IMR-90 (cell line): ENCODE data around the gene MS4A4E. TPM values are rescaled to one million over a fixed set of nuclear protein-coding genes. Genes with fewer than 3 reads are reported as not detected.

Source experiments
- ATAC-seq: fragments of 200-7000 bp; cut with Tn5 transposase; 2 replicates; pipeline ENCODE4 v1.9.1; 2020; ENCODE audit warnings: low read depth, mild to moderate bottlenecking, moderate library complexity
- BruUV-seq: library from RNA; stranded (reverse); fragments of 400-500 nt; replicated peaks from 2 replicates; lab custom pipeline; 2021; lab: Mats Ljungman, UMichigan
- CTCF ChIA-PET: fragments of 300-600 bp; formaldehyde crosslinking; extraction: SDS; loops from one replicate; lab custom pipeline; 2021; ENCODE audit warnings: antibody characterized with exemption; lab: Yijun Ruan, JAX
- POLR2A ChIA-PET: fragments of 300-600 bp; sonication (Branson Sonifier 250); formaldehyde crosslinking; loops from one replicate; lab custom pipeline; 2022; ENCODE audit warnings: antibody characterized with exemption; ENCODE audit not compliant: unreplicated experiment; lab: Charles Lee
- DNase-seq: peaks from one replicate; pipeline ENCODE4 v3.0.0; 2013
- H2AFZ ChIP-seq: replicated peaks from 2 replicates; pipeline ENCODE3; 2013; ENCODE audit warnings: low read length, mild to moderate bottlenecking; ENCODE audit not compliant: poor library complexity
- H2AK5ac ChIP-seq: 2 replicates; pipeline ENCODE4 v1.6.1; 2013; ENCODE audit warnings: low read depth, low read length, inconsistent platforms
- H2AK9ac ChIP-seq: replicated peaks from 2 replicates; pipeline ENCODE3; 2013; ENCODE audit warnings: mild to moderate bottlenecking, low read depth, low read length, moderate library complexity; ENCODE audit not compliant: poor library complexity
- H2BK120ac ChIP-seq: 2 replicates; pipeline ENCODE4 v1.6.1; 2013; ENCODE audit warnings: low read depth, low read length, inconsistent platforms
- H2BK15ac ChIP-seq: 3 replicates; pipeline ENCODE4 v1.6.1; 2013; ENCODE audit warnings: low read depth, low read length, inconsistent platforms
- H2BK20ac ChIP-seq: 2 replicates; pipeline ENCODE4 v1.6.1; 2013; ENCODE audit warnings: low read depth, mild to moderate bottlenecking, inconsistent platforms, low read length, moderate library complexity
- H2BK5ac ChIP-seq: 2 replicates; pipeline ENCODE4 v1.6.1; 2013; ENCODE audit warnings: mild to moderate bottlenecking, low read depth, low read length, inconsistent platforms; ENCODE audit not compliant: poor library complexity, severe bottlenecking
- H3K14ac ChIP-seq: replicated peaks from 2 replicates; pipeline ENCODE4 v1.6.1; 2013; ENCODE audit warnings: low read depth, low read length, inconsistent platforms
- H3K18ac ChIP-seq: 2 replicates; pipeline ENCODE4 v1.6.1; 2013; ENCODE audit warnings: low read depth, low read length, control low read depth
- H3K23ac ChIP-seq: 2 replicates; pipeline ENCODE4 v1.6.1; 2013; ENCODE audit warnings: low read depth, low read length, inconsistent platforms
- H3K27ac ChIP-seq: 2 replicates; pipeline ENCODE4 v1.5.1; 2013; ENCODE audit warnings: mild to moderate bottlenecking, control low read depth, low read length; ENCODE audit not compliant: insufficient read depth
- H3K27me3 ChIP-seq: 2 replicates; pipeline ENCODE4 v1.6.1; 2013; ENCODE audit warnings: low read length; ENCODE audit not compliant: control insufficient read depth, insufficient read depth
- H3K36me3 ChIP-seq: 2 replicates; pipeline ENCODE4 v1.6.1; 2013; ENCODE audit warnings: low read length, mixed read lengths; ENCODE audit not compliant: control insufficient read depth, insufficient read depth
- H3K4ac ChIP-seq: 2 replicates; pipeline ENCODE4 v1.6.1; 2013; ENCODE audit warnings: low read depth, low read length, inconsistent platforms
- H3K4me1 ChIP-seq: 2 replicates; pipeline ENCODE4 v1.6.1; 2013; ENCODE audit warnings: low read length, mixed read lengths; ENCODE audit not compliant: control insufficient read depth, insufficient read depth
- H3K4me2 ChIP-seq: 2 replicates; pipeline ENCODE4 v1.6.1; 2013; ENCODE audit warnings: low read depth, mild to moderate bottlenecking, control low read depth, low read length, moderate library complexity
- H3K4me3 ChIP-seq: 2 replicates; pipeline ENCODE4 v1.5.1; 2013; ENCODE audit warnings: low read depth, mild to moderate bottlenecking, control low read depth, low read length, moderate library complexity; ENCODE audit not compliant: insufficient read depth
- H3K56ac ChIP-seq: 2 replicates; pipeline ENCODE4 v1.6.1; 2013; ENCODE audit warnings: low read length, inconsistent platforms; ENCODE audit not compliant: insufficient read depth; ENCODE audit errors: extremely low read depth
- H3K79me1 ChIP-seq, 2 experiments: 2 replicates each; pipeline ENCODE4 v1.6.1; 2013; ENCODE audit warnings: low read length in 2 of 2, inconsistent platforms in 1 of 2, low read depth in 1 of 2
- H3K9ac ChIP-seq: 2 replicates; pipeline ENCODE4 v1.6.1; 2013; ENCODE audit warnings: low read depth, low read length, control low read depth
- H3K9me1 ChIP-seq: 2 replicates; pipeline ENCODE4 v1.6.1; 2013; ENCODE audit warnings: low read length, inconsistent platforms; ENCODE audit not compliant: insufficient read depth
- H3K9me3 ChIP-seq: 2 replicates; pipeline ENCODE4 v1.6.1; 2013; ENCODE audit warnings: low read length; ENCODE audit not compliant: control insufficient read depth, insufficient read depth
- H4K20me1 ChIP-seq: 2 replicates; pipeline ENCODE4 v1.6.1; 2013; ENCODE audit warnings: low read length, inconsistent platforms; ENCODE audit not compliant: insufficient read depth
- H4K5ac ChIP-seq: 2 replicates; pipeline ENCODE4 v1.6.1; 2013; ENCODE audit warnings: mild to moderate bottlenecking, low read depth, low read length, control low read depth
- H4K8ac ChIP-seq, 2 experiments: 2 replicates each; pipeline ENCODE4 v1.6.1; 2013; ENCODE audit warnings: low read depth in 2 of 2, low read length in 2 of 2, control low read depth in 1 of 2, inconsistent platforms in 1 of 2
- H4K91ac ChIP-seq: 2 replicates; pipeline ENCODE4 v1.6.1; 2013; ENCODE audit warnings: low read depth, low read length, inconsistent platforms; ENCODE audit not compliant: insufficient read depth
- BHLHE40 ChIP-seq: fragments of 150-350 bp; IDR thresholded peaks from 2 replicates; pipeline ENCODE4 v1.6.1; 2016; ENCODE audit warnings: mild to moderate bottlenecking, low read depth, low read length
- CEBPB ChIP-seq: IDR thresholded peaks from 2 replicates; pipeline ENCODE4 v1.6.1; 2012; ENCODE audit warnings: low read depth, low read length, improper control_type of control experiment
- CHD1 ChIP-seq: IDR thresholded peaks from 2 replicates; pipeline ENCODE4 v1.6.1; 2012; ENCODE audit warnings: low read depth, low read length, improper control_type of control experiment
- CTCF ChIP-seq: conservative IDR thresholded peaks from 2 replicates; pipeline ENCODE4 v1.5.1; 2012; ENCODE audit warnings: mild to moderate bottlenecking, low read depth, low read length, improper control_type of control experiment
- ELK1 ChIP-seq: fragments of 150-350 bp; IDR thresholded peaks from 2 replicates; pipeline ENCODE4 v1.6.1; 2016; ENCODE audit warnings: low read depth, mild to moderate bottlenecking, low read length, moderate library complexity, borderline replicate concordance
- FOS ChIP-seq: fragments of 150-350 bp; IDR thresholded peaks from 2 replicates; pipeline ENCODE4 v1.6.1; 2016; ENCODE audit warnings: low read depth, low read length
- MAFK ChIP-seq: IDR thresholded peaks from 2 replicates; pipeline ENCODE4 v1.6.1; 2012; ENCODE audit warnings: low read depth, low read length, improper control_type of control experiment
- MAZ ChIP-seq: IDR thresholded peaks from 2 replicates; pipeline ENCODE4 v1.6.1; 2012; ENCODE audit warnings: low read depth, mild to moderate bottlenecking, low read length, improper control_type of control experiment, moderate library complexity, borderline replicate concordance
- MXI1 ChIP-seq: IDR thresholded peaks from 2 replicates; pipeline ENCODE4 v1.6.1; 2012; ENCODE audit warnings: low read depth, mild to moderate bottlenecking, low read length, moderate library complexity, borderline replicate concordance
- NFE2L2 ChIP-seq: fragments of 150-350 bp; IDR thresholded peaks from 2 replicates; pipeline ENCODE4 v1.6.1; 2016; ENCODE audit warnings: low read depth, mild to moderate bottlenecking, low read length
- POLR2A ChIP-seq: IDR thresholded peaks from 2 replicates; pipeline ENCODE4 v1.6.1; 2012; ENCODE audit warnings: mild to moderate bottlenecking, low read depth, low read length
- RAD21 ChIP-seq: IDR thresholded peaks from 2 replicates; pipeline ENCODE4 v1.6.1; 2012; ENCODE audit warnings: low read length, improper control_type of control experiment
- RCOR1 ChIP-seq: IDR thresholded peaks from 2 replicates; pipeline ENCODE4 v1.6.1; 2012; ENCODE audit warnings: mild to moderate bottlenecking, low read length, improper control_type of control experiment; ENCODE audit not compliant: insufficient replicate concordance
- RFX5 ChIP-seq: IDR thresholded peaks from 2 replicates; pipeline ENCODE4 v1.8.0; 2012; ENCODE audit warnings: low read depth, mild to moderate bottlenecking, low read length, moderate library complexity
- SMC3 ChIP-seq: fragments of 150-350 bp; IDR thresholded peaks from 2 replicates; pipeline ENCODE4 v1.6.1; 2016; ENCODE audit warnings: low read depth, mild to moderate bottlenecking, antibody characterized with exemption, low read length, moderate library complexity
- dilution Hi-C: fragments of 300-500 bp; cut with HindIII; formaldehyde crosslinking; loops from one replicate; pipeline ENCODE4 v1.14.3; 2018; ENCODE audit warnings: low sequenced_read_pairs; ENCODE audit not compliant: unreplicated experiment
- in situ Hi-C: fragments of 300-500 bp; cut with MboI; formaldehyde crosslinking; loops from 3 replicates; pipeline ENCODE4 v1.14.3; 2019; ENCODE audit warnings: low sequenced_read_pairs, inconsistent platforms, mixed read lengths
- intact Hi-C: fragments of 100-400 bp; cut with micrococcal nuclease; formaldehyde crosslinking; loops from 2 replicates; pipeline ENCODE4 v1.10.0; 2022
- polyA plus RNA-seq, 3 experiments: library from polyadenylated mRNA; depleted of rRNA; stranded (reverse); fragments of >200 nt; gene quantifications; 2 replicates each; pipeline ENCODE4 v1.2.3, GENCODE V29; 2012; ENCODE audit warnings: low replicate concordance in 1 of 3
- total RNA-seq: library from RNA; depleted of rRNA; stranded (reverse); fragments of >200 nt; gene quantifications from 2 replicates; pipeline ENCODE4 v1.2.3, GENCODE V29; 2012
- TF ChIP-seq, protein P1 (sequence below): fragments of 150-350 bp; IDR thresholded peaks from 2 replicates; pipeline ENCODE4 v1.6.1; 2017; ENCODE audit warnings: mild to moderate bottlenecking, antibody characterized with exemption, low read length, low read depth

MS4A4E gene
- total and polyA plus RNA-seq, 2 of the 4 experiments (the other 2 are of a cell fraction) = not detected

DNA sequence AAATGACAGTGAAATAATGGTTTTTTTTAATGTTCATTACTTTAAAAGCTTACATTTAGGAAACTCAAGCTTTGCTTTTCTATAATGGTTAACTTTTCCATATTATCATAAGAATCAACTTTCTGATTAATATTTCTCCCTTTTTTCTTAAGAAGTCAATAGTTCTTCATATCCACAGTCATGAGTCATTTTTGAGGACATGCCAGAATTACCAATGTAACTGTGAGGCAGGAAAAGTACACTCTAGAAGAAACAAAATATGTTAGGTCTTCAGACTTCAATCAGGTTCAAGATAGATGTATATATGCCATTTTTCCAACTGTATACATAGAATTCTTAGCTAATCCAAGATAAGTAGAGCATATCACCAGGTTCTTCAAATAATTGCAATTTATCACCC is 70.9 kb downstream of the MS4A4E start:
- POLR2A ChIA-PET = no interaction called here
- H3K9me1 ChIP-seq = no peaks in the 10 kb centered on the region
- no peak for ATAC-seq

More for the DNA sequence above, 70.9 kb downstream of the MS4A4E start:
- H2AK9ac ChIP-seq = no peak overlapping the region
- H3K23ac ChIP-seq = no peak overlapping the region
- H3K4me1 ChIP-seq = no peaks in the 10 kb centered on the region
- no peaks in the 10 kb centered on the region for H4K20me1 ChIP-seq
- H3K14ac ChIP-seq = no peak overlapping the region
- DNase-seq = no peak
- H3K4me3 ChIP-seq = no peak overlapping the region
- no peak overlapping the region for H3K56ac ChIP-seq
- H2AFZ ChIP-seq = no peak overlapping the region
- H4K5ac ChIP-seq = no peak overlapping the region
- no peaks in the 10 kb centered on the region for H3K36me3 ChIP-seq
- no peak overlapping the region for H3K27ac ChIP-seq
- peaks cover 8% of the 10 kb centered on the region for H3K9me3 ChIP-seq
- in situ Hi-C loops = no loop called here
- H3K9ac ChIP-seq = no peak overlapping the region
- no peaks in the 10 kb centered on the region for H3K27me3 ChIP-seq
- no peak overlapping the region for H2BK20ac ChIP-seq
- intact Hi-C loops = no loop called here
- H4K91ac ChIP-seq = no peak overlapping the region
- no TSS peak for BruUV-seq
- no peak overlapping the region for H2AK5ac ChIP-seq
- H2BK120ac ChIP-seq = no peak overlapping the region
- TF ChIP-seq POLR2A (no peak), CTCF (no peak), FOS (no peak), CEBPB (no peak), MXI1 (no peak), RAD21 (no peak), SMC3 (no peak), ELK1 (no peak), RFX5 (no peak), RCOR1 (no peak), CHD1 (no peak), MAFK (no peak), NFE2L2 (no peak), MAZ (no peak), BHLHE40 (no peak)
- TF ChIP-seq, protein P1, sequence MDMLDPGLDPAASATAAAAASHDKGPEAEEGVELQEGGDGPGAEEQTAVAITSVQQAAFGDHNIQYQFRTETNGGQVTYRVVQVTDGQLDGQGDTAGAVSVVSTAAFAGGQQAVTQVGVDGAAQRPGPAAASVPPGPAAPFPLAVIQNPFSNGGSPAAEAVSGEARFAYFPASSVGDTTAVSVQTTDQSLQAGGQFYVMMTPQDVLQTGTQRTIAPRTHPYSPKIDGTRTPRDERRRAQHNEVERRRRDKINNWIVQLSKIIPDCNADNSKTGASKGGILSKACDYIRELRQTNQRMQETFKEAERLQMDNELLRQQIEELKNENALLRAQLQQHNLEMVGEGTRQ = no peak
- no peak overlapping the region for H3K18ac ChIP-seq
- H4K8ac ChIP-seq = no peak overlapping the region
- H3K4ac ChIP-seq = no peak overlapping the region
- no peak overlapping the region for H2BK5ac ChIP-seq
- H2BK15ac ChIP-seq = no peak overlapping the region
- dilution Hi-C loops = no loop called here
- no peaks in the 10 kb centered on the region for H3K79me1 ChIP-seq
- CTCF ChIA-PET = no interaction called here
- no peak overlapping the region for H3K4me2 ChIP-seq
